Mucosa of rectum (tissue), 2 donors: Measurements from ENCODE around the gene TRPV6.

Experiments
- H3K27ac ChIP-seq, 2 donors: one replicate each; pipeline ENCODE4 v1.7.0; 2013; ENCODE audit warnings: inconsistent platforms in 2 of 2, low read depth in 2 of 2, low read length in 2 of 2
- H3K27me3 ChIP-seq, 2 donors: one replicate each; pipeline ENCODE4 v1.7.0; 2013; ENCODE audit warnings: low read length in 2 of 2; ENCODE audit not compliant: control insufficient read depth in 2 of 2, insufficient read depth in 2 of 2
- H3K36me3 ChIP-seq, 2 donors: one replicate each; pipeline ENCODE4 v1.7.0; 2013; ENCODE audit warnings: low read length in 2 of 2; ENCODE audit not compliant: control insufficient read depth in 2 of 2, insufficient read depth in 2 of 2
- H3K4me1 ChIP-seq, 2 donors: one replicate each; pipeline ENCODE4 v1.7.0; 2013; ENCODE audit warnings: low read length in 2 of 2, mild to moderate bottlenecking in 1 of 2; ENCODE audit not compliant: control insufficient read depth in 2 of 2, insufficient read depth in 2 of 2
- H3K4me3 ChIP-seq, 2 donors: one replicate each; pipeline ENCODE4 v1.7.0; 2013; ENCODE audit warnings: low read length in 2 of 2
- H3K9ac ChIP-seq, 2 donors: one replicate each; pipeline ENCODE4 v1.7.0; 2013; ENCODE audit warnings: low read length in 2 of 2, low read depth in 1 of 2, mild to moderate bottlenecking in 1 of 2
- H3K9me3 ChIP-seq, 2 donors: one replicate each; pipeline ENCODE4 v1.7.0; 2013; ENCODE audit warnings: low read length in 2 of 2; ENCODE audit not compliant: control insufficient read depth in 2 of 2
- donor health status: healthy.
- donor health status: Normal muscosa, but diverticular disease.

The TRPV6 gene

GRCh38 chr7:142908921-142909890, 23.7 kb upstream of the TRPV6 start:
- Histone ChIP-seq H3K9ac (no peak overlapping the region), H3K27ac (no peak overlapping the region), H3K9me3 (no peaks in the 10 kb centered on the region), H3K4me1 (no peaks in the 10 kb centered on the region), H3K27me3 (peaks cover 2 to 9% of the 10 kb centered on the region in 2 donors), H3K4me3 (no peak overlapping the region), H3K36me3 (no peaks in the 10 kb centered on the region)

- Histone ChIP-seq H3K9me3 (no peaks in the 10 kb centered on the region), H3K4me1 (no peaks in the 10 kb centered on the region), H3K36me3 (no peaks in the 10 kb centered on the region), H3K27ac (no peak overlapping the region), H3K27me3 (peaks cover 2 to 9% of the 10 kb centered on the region in 2 donors), H3K4me3 (no peak overlapping the region), H3K9ac (no peak overlapping the region)
Observed at GRCh38 chr7:142908290-142908689, 22.7 kb upstream of the TRPV6 start.

- Histone ChIP-seq H3K27me3 (peaks cover 2 to 9% of the 10 kb centered on the region in 2 donors), H3K36me3 (no peaks in the 10 kb centered on the region), H3K27ac (no peak overlapping the region), H3K9ac (no peak overlapping the region), H3K4me3 (no peak overlapping the region), H3K4me1 (no peaks in the 10 kb centered on the region), H3K9me3 (no peaks in the 10 kb centered on the region)
Observed at GRCh38 chr7:142906643-142907042, 21.1 kb upstream of the TRPV6 start.

GRCh38 chr7:142905759-142906158, 20.2 kb upstream of the TRPV6 start:
- no peak overlapping the region for H3K27ac ChIP-seq
- peaks cover 0 to 5% of the 10 kb centered on the region in 2 donors for H3K27me3 ChIP-seq
- no peaks in the 10 kb centered on the region for H3K4me1 ChIP-seq
- no peak overlapping the region for H3K4me3 ChIP-seq
- no peak overlapping the region for H3K9ac ChIP-seq
- H3K36me3 ChIP-seq: no peaks in the 10 kb centered on the region
- H3K9me3 ChIP-seq: no peaks in the 10 kb centered on the region

- H3K9me3 ChIP-seq: no peaks in the 10 kb centered on the region
- no peaks in the 10 kb centered on the region for H3K4me1 ChIP-seq
- no peak overlapping the region for H3K4me3 ChIP-seq
- H3K27ac ChIP-seq: no peak overlapping the region
- H3K36me3 ChIP-seq: no peaks in the 10 kb centered on the region
- H3K9ac ChIP-seq: no peak overlapping the region
- peaks cover 0 to 1% of the 10 kb centered on the region in 2 donors for H3K27me3 ChIP-seq
Observed at GRCh38 chr7:142904128-142904527, 18.6 kb upstream of the TRPV6 start.

GRCh38 chr7:142901426-142902259, 16.1 kb upstream of the TRPV6 start:
- no peaks in the 10 kb centered on the region for H3K27me3 ChIP-seq
- no peak overlapping the region for H3K27ac ChIP-seq
- H3K4me1 ChIP-seq: no peaks in the 10 kb centered on the region
- no peak overlapping the region for H3K4me3 ChIP-seq
- H3K9me3 ChIP-seq: no peaks in the 10 kb centered on the region
- no peak overlapping the region for H3K9ac ChIP-seq
- no peaks in the 10 kb centered on the region for H3K36me3 ChIP-seq

GRCh38 chr7:142899661-142900060, 14.1 kb upstream of the TRPV6 start:
- H3K27me3 ChIP-seq: no peaks in the 10 kb centered on the region
- no peak overlapping the region for H3K4me3 ChIP-seq
- H3K9ac ChIP-seq: no peak overlapping the region
- no peak overlapping the region for H3K27ac ChIP-seq
- H3K9me3 ChIP-seq: no peaks in the 10 kb centered on the region
- no peaks in the 10 kb centered on the region for H3K36me3 ChIP-seq
- H3K4me1 ChIP-seq: no peaks in the 10 kb centered on the region

- no peak overlapping the region for H3K9ac ChIP-seq
- no peak overlapping the region for H3K27ac ChIP-seq
- no peaks in the 10 kb centered on the region for H3K36me3 ChIP-seq
Observed at GRCh38 chr7:142898377-142899170, 13.0 kb upstream of the TRPV6 start.

GRCh38 chr7:142897691-142898090, 12.1 kb upstream of the TRPV6 start:
- Histone ChIP-seq H3K4me3 (no peak overlapping the region), H3K4me1 (no peaks in the 10 kb centered on the region), H3K27ac (no peak overlapping the region), H3K9ac (no peak overlapping the region), H3K9me3 (no peaks in the 10 kb centered on the region), H3K27me3 (no peaks in the 10 kb centered on the region), H3K36me3 (no peaks in the 10 kb centered on the region)

More at GRCh38 chr7:142898377-142899170, 13.0 kb upstream of the TRPV6 start:
- Histone ChIP-seq H3K9me3 (no peaks in the 10 kb centered on the region), H3K4me1 (no peaks in the 10 kb centered on the region), H3K27me3 (no peaks in the 10 kb centered on the region), H3K4me3 (no peak overlapping the region)
